ENCODE data around the gene CCNJL.

The CCNJL gene

GRCh38 chr5:160221082-160221481, 91.3 kb downstream of the CCNJL start:
- H3K4me3 ChIP-seq (ENCODE audit: low read depth, low read length): no peak overlapping the region
- H3K27ac ChIP-seq (ENCODE audit: low read depth, low read length): no peak overlapping the region
- H3K9ac ChIP-seq (ENCODE audit: low read length): no peak overlapping the region
- no peaks in the 10 kb centered on the region for H3K27me3 ChIP-seq (ENCODE audit: control insufficient read depth, insufficient read depth, low read length)
- no peaks in the 10 kb centered on the region for H3K4me1 ChIP-seq (ENCODE audit: control insufficient read depth, insufficient read depth, low read length)
- no peaks in the 10 kb centered on the region for H3K9me3 ChIP-seq (ENCODE audit: control insufficient read depth, insufficient read depth, low read depth, low read length)
- no peaks in the 10 kb centered on the region for H3K36me3 ChIP-seq (ENCODE audit: control insufficient read depth, insufficient read depth, low read length)

- H3K9ac ChIP-seq (ENCODE audit: low read length): no peak overlapping the region
- no peak overlapping the region for H3K4me3 ChIP-seq (ENCODE audit: low read depth, low read length)
- H3K36me3 ChIP-seq (ENCODE audit: control insufficient read depth, insufficient read depth, low read length): no peaks in the 10 kb centered on the region
- H3K9me3 ChIP-seq (ENCODE audit: control insufficient read depth, insufficient read depth, low read depth, low read length): no peaks in the 10 kb centered on the region
- H3K27ac ChIP-seq (ENCODE audit: low read depth, low read length): no peak overlapping the region
- H3K4me1 ChIP-seq (ENCODE audit: control insufficient read depth, insufficient read depth, low read length): no peaks in the 10 kb centered on the region
- no peaks in the 10 kb centered on the region for H3K27me3 ChIP-seq (ENCODE audit: control insufficient read depth, insufficient read depth, low read length)
Observed at GRCh38 chr5:160219356-160219755, 93.0 kb downstream of the CCNJL start.

GRCh38 chr5:160213537-160213936, 98.8 kb downstream of the CCNJL start:
- Histone ChIP-seq H3K27me3 (ENCODE audit: control insufficient read depth, insufficient read depth, low read length) (no peaks in the 10 kb centered on the region), H3K9ac (ENCODE audit: low read length) (no peak overlapping the region), H3K36me3 (ENCODE audit: control insufficient read depth, insufficient read depth, low read length) (no peaks in the 10 kb centered on the region), H3K4me1 (ENCODE audit: control insufficient read depth, insufficient read depth, low read length) (no peaks in the 10 kb centered on the region), H3K27ac (ENCODE audit: low read depth, low read length) (no peak overlapping the region), H3K9me3 (ENCODE audit: control insufficient read depth, insufficient read depth, low read depth, low read length) (no peaks in the 10 kb centered on the region), H3K4me3 (ENCODE audit: low read depth, low read length) (no peak overlapping the region)

GRCh38 chr5:160211352-160211751, 101.0 kb downstream of the CCNJL start:
- H3K9me3 ChIP-seq (ENCODE audit: control insufficient read depth, insufficient read depth, low read depth, low read length): no peaks in the 10 kb centered on the region
- no peaks in the 10 kb centered on the region for H3K4me1 ChIP-seq (ENCODE audit: control insufficient read depth, insufficient read depth, low read length)
- no peaks in the 10 kb centered on the region for H3K36me3 ChIP-seq (ENCODE audit: control insufficient read depth, insufficient read depth, low read length)
- no peak overlapping the region for H3K9ac ChIP-seq (ENCODE audit: low read length)
- no peaks in the 10 kb centered on the region for H3K27me3 ChIP-seq (ENCODE audit: control insufficient read depth, insufficient read depth, low read length)
- H3K4me3 ChIP-seq (ENCODE audit: low read depth, low read length): no peak overlapping the region
- H3K27ac ChIP-seq (ENCODE audit: low read depth, low read length): no peak overlapping the region

- Histone ChIP-seq H3K27ac (ENCODE audit: low read depth, low read length) (no peak overlapping the region), H3K9me3 (ENCODE audit: control insufficient read depth, insufficient read depth, low read depth, low read length) (no peaks in the 10 kb centered on the region), H3K4me3 (ENCODE audit: low read depth, low read length) (no peak overlapping the region), H3K36me3 (ENCODE audit: control insufficient read depth, insufficient read depth, low read length) (no peaks in the 10 kb centered on the region), H3K4me1 (ENCODE audit: control insufficient read depth, insufficient read depth, low read length) (no peaks in the 10 kb centered on the region), H3K27me3 (ENCODE audit: control insufficient read depth, insufficient read depth, low read length) (no peaks in the 10 kb centered on the region), H3K9ac (ENCODE audit: low read length) (no peak overlapping the region)
Observed at GRCh38 chr5:160210606-160211005, 101.8 kb downstream of the CCNJL start.

GRCh38 chr5:160209917-160210316, 102.4 kb downstream of the CCNJL start:
- H3K9ac ChIP-seq (ENCODE audit: low read length): no peak overlapping the region
- H3K36me3 ChIP-seq (ENCODE audit: control insufficient read depth, insufficient read depth, low read length): no peaks in the 10 kb centered on the region
- H3K4me1 ChIP-seq (ENCODE audit: control insufficient read depth, insufficient read depth, low read length): no peaks in the 10 kb centered on the region
- no peak overlapping the region for H3K27ac ChIP-seq (ENCODE audit: low read depth, low read length)
- H3K27me3 ChIP-seq (ENCODE audit: control insufficient read depth, insufficient read depth, low read length): no peaks in the 10 kb centered on the region
- H3K9me3 ChIP-seq (ENCODE audit: control insufficient read depth, insufficient read depth, low read depth, low read length): no peaks in the 10 kb centered on the region
- H3K4me3 ChIP-seq (ENCODE audit: low read depth, low read length): no peak overlapping the region

- no peaks in the 10 kb centered on the region for H3K27me3 ChIP-seq (ENCODE audit: control insufficient read depth, insufficient read depth, low read length)
- no peaks in the 10 kb centered on the region for H3K4me1 ChIP-seq (ENCODE audit: control insufficient read depth, insufficient read depth, low read length)
- H3K4me3 ChIP-seq (ENCODE audit: low read depth, low read length): no peak overlapping the region
Observed at GRCh38 chr5:160207061-160207460, 105.3 kb downstream of the CCNJL start.

More at GRCh38 chr5:160207061-160207460, 105.3 kb downstream of the CCNJL start:
- Histone ChIP-seq H3K9ac (ENCODE audit: low read length) (no peak overlapping the region), H3K9me3 (ENCODE audit: control insufficient read depth, insufficient read depth, low read depth, low read length) (no peaks in the 10 kb centered on the region), H3K36me3 (ENCODE audit: control insufficient read depth, insufficient read depth, low read length) (no peaks in the 10 kb centered on the region), H3K27ac (ENCODE audit: low read depth, low read length) (no peak overlapping the region)
